ENCODE measurements around the gene NDFIP1.

The NDFIP1 gene

DNA sequence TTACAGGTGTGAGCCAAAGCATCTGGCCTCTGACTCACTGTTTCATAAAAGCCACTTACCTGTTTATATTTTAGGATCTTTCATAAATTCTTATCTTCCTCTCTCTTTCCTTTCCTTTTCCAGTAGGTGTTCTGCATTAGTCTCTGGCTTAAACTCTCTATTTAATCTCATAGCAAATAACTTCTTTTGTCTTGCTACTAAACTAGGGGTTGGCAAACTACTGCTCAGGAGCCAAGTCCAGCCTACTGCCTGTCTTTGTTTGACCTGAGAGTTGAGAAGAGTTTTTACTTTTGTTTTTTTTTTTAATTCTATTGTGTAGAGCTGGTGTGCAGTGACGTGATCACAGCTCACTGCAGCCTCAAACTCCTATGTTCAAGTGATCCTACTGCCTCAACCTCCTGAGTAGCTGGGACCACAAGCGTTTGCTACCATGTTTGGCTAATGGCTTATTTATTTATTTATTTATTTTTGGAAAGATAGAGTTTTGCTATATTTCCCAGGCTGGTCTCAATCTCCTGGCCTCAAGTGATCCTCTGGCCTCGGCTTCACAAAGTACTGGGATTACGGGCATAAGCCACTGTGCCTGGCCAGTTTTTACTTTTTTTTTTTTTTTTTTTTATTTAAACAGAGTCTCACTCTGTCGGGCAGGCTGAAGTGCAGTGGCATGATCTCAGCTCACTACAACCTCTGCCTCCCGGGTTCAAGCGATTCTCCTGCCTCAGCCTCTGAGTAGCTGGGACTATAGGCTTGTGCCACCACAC lies 5.4 kb upstream of the NDFIP1 start:
- TF ChIP-seq GATA3 (IDR thresholded peaks at IDR 0.05; ENCODE audit: low read depth, low read length) = no peak
- no peak for TF ChIP-seq GATA2 (IDR thresholded peaks at IDR 0.05; ENCODE audit: low read depth, low read length)

- TF ChIP-seq GATA3 (IDR thresholded peaks at IDR 0.05; ENCODE audit: low read depth, low read length) (no peak), GATA2 (IDR thresholded peaks at IDR 0.05; ENCODE audit: low read depth, low read length) (no peak)
These were observed 4.1 kb upstream of the NDFIP1 start for GRCh38 chr5:142104491-142104890.

DNA sequence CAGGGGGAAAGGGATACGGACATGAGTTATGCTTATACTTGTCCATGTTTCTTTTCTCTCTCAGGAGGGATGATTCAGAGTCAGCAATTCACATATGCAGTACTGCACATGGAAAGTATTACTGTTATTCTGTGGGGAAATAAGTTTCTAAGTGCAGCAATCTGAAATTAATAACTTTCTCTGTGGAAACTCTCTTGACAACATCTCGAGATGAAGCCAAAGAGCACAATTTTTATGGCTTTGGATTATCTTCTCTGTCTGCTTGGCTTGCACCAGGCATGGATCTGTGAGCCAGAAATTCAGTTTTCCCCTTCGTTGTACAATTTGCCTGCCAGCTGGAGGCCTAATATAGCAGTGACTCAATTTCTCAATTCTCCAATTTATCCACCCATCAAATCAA lies 2.5 kb upstream of the NDFIP1 start:
- TF ChIP-seq GATA2 (IDR thresholded peaks at IDR 0.05; ENCODE audit: low read depth, low read length) = no peak
- TF ChIP-seq GATA3 (IDR thresholded peaks at IDR 0.05; ENCODE audit: low read depth, low read length) = no peak

DNA sequence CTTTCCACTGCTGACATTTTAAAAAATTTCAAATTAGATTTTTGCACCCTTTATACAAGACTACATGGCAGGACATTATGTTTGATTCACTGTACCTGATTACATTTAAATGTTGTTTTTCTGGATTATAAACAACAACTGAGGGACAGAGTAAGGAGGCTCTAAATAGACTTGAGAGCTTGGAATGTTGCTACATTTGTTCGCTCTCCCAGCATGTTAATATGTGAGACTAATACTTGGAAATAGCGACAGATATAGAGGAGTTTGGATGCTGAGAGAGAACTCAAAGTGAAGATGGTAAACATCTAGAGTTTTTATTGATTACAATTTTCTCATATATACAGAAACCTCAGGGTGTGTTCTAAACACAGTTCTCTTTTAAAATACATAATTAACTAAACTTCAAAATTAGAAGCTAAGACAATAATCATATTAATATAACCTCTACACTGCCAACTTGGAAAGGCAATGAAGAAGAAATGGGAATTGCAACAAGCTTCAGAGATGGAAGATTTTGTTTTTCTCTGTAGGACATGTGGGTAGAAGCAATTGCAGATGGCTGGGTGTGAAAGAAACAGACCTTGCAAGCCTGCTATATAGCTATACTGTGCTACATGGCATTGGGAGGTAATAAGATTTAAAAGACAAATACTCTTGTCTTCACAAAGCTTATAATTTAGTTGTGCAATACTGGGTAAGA lies 1.4 kb upstream of the NDFIP1 start:
- TF ChIP-seq GATA3 (IDR thresholded peaks at IDR 0.05; ENCODE audit: low read depth, low read length) (no peak), GATA2 (IDR thresholded peaks at IDR 0.05; ENCODE audit: low read depth, low read length) (no peak)

DNA sequence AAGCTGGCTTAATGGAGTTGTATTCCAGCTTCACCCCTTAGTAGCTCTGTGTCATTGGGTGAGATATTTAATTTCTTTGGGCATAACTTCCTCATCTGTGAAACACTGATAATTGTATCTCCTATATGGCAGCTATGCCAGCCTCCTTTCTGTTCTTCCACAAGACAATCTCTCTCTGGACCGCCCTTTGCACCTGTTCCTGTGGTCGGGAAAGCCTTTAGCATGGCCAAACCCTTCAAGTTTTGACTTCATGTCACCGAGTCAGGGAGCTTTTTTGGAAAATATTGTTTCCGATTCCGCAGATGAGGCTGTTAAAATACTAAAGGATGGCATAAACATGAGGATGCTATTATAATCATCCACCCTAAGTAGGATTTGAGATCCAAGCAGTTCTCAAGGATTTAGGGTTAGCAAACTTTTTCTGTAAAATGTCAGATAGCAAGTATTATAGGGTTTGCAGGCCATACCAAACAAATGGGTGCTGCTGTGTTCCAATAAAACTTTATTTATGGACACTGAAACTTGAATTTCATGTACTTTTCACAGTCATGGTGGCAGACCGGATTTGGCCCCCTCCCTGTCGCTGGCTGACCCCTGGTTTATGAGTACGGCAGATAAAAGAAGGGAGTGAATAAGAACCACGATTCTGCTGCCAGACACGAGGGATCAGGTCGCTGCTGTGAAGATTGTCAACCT lies 695 bp upstream of the NDFIP1 start:
- no peak for TF ChIP-seq GATA2 (IDR thresholded peaks at IDR 0.05; ENCODE audit: low read depth, low read length)
- no peak for TF ChIP-seq GATA3 (IDR thresholded peaks at IDR 0.05; ENCODE audit: low read depth, low read length)

GRCh38 chr5:142109331-142110045 lies 909 bp downstream of the NDFIP1 start:
- TF ChIP-seq GATA2 (IDR thresholded peaks at IDR 0.05; ENCODE audit: low read depth, low read length) (peak; percentile 78; the same call in 1 of the 2 replicates), GATA3 (IDR thresholded peaks at IDR 0.05; ENCODE audit: low read depth, low read length) (0 out of 2 replicates have a peak, but pooled peaks have one; percentile 29)

DNA sequence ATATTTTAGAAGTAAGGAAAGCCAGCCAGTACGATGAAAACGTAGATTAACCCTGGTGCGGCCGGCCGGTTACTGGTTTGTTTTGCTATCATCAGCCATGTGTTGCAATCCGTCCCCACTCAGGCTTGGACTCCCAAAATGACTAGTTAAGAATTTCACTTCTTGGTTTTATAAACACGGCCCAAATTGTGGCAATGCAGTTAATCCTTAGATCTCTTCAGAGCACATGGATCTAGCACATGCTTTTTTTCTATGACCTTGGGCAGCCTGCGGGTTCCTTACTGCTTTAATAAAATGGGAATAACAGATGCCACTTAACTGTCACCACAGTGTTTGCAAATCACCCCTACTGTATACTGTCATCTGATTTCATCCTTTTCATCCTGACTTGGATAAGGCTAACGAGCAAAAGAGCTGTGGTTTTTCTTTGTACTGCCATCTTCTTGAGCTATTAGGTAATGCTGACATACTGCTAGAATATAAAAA lies 1.5 kb downstream of the NDFIP1 start:
- TF ChIP-seq GATA3 (IDR thresholded peaks at IDR 0.05; ENCODE audit: low read depth, low read length) = no peak
- peak; percentile 35 for TF ChIP-seq GATA2 (IDR thresholded peaks at IDR 0.05; ENCODE audit: low read depth, low read length)

GRCh38 chr5:142110988-142111687 lies 2.6 kb downstream of the NDFIP1 start:
- TF ChIP-seq GATA3 (IDR thresholded peaks at IDR 0.05; ENCODE audit: low read depth, low read length) (no peak), GATA2 (IDR thresholded peaks at IDR 0.05; ENCODE audit: low read depth, low read length) (no peak)

DNA sequence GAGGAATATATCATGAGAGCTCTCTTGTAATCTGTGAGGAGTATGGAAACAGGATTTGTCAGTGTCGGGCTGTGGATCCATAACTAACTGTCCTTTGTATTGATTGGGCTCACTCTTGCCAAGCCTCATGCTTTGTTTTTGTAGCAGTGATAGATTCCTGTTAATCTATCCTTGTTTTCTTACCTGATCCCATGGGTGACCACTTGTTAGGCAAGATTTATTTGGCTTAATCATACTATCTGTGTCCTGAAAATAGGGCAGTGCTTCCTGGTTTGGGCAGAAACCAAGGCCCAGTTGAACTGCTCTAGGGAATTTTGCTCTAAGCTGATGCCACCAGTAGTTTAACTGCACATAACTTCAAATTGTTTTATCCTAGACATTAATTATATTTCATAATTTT lies 6.1 kb downstream of the NDFIP1 start:
- no peak for TF ChIP-seq GATA2 (IDR thresholded peaks at IDR 0.05; ENCODE audit: low read depth, low read length)
- no peak for TF ChIP-seq GATA3 (IDR thresholded peaks at IDR 0.05; ENCODE audit: low read depth, low read length)

DNA sequence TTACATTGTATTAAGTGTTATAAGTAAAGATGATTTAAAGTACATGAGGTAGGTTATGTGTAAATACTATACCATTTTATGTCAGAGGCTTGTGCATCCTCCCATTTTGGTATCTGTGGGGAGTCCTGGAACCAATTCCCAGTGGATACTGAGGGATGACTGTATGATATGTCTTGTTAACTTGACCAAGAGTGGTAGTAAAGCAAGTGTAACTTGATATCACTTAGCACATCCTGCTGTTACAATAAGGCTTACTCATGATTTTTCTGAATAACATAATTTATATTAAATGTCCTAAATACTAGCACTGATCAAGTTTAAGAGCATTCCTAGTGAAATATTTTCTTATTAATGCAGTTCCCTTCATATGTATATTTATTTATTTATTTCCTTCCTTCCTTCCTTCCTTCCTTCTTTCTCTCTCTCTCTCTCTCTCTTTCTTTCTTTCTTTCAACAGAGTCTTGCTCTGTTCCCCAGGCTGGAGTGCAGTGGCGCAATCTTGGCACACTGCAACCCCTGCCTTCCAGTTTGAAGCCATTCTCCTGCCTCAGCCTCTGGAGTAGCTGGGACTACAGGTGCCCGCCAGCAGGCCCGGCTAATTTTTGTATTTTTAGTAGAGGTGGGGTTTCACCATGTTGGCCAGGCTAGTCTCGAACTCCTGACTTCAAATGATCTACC lies 7.5 kb downstream of the NDFIP1 start:
- TF ChIP-seq GATA3 (IDR thresholded peaks at IDR 0.05; ENCODE audit: low read depth, low read length) = no peak
- TF ChIP-seq GATA2 (IDR thresholded peaks at IDR 0.05; ENCODE audit: low read depth, low read length) = no peak

DNA sequence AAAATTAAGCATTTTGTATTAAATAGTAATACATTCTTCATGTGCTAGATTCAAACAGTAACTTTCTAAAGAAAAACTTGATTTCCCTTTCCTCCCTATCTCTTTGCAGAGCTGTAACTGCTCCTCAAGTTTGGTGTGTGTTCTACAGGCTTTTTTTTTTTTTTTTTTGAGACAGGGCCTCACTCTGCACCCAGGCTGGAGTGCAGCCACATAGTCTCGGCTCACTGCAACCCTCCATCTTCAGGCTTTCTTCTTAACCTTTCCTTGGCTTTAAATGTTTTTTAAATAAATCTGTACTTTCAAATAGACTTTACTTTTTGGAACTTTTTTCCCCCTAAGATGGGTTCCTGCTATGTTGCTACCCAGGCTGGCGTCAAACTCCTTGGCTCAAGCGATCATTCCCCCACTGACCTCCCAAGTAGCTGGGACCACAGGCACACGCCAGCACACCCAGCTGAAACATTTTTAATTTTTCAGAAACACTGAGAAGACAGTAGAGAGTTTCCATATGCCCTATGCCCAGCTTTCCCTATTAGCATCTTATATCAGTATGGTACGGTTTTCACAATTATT lies 9.1 kb downstream of the NDFIP1 start:
- TF ChIP-seq GATA2 (IDR thresholded peaks at IDR 0.05; ENCODE audit: low read depth, low read length) = no peak
- TF ChIP-seq GATA3 (IDR thresholded peaks at IDR 0.05; ENCODE audit: low read depth, low read length) = no peak

GRCh38 chr5:142118155-142118686 lies 9.6 kb downstream of the NDFIP1 start:
- TF ChIP-seq GATA3 (IDR thresholded peaks at IDR 0.05; ENCODE audit: low read depth, low read length) (no peak), GATA2 (IDR thresholded peaks at IDR 0.05; ENCODE audit: low read depth, low read length) (no peak)
